Inflammatory macrophage treated with lipopolysaccharide for 1 hour (primary cell): ENCODE data around the gene CD69.
"Not testable (repeated sequence)": the region's sequence is repeated elsewhere in the genome, so short reads cannot be mapped to it uniquely, and the experiment has no call there.

ENCODE experiments used
- DNase-seq, 2 donors: peaks; one replicate each; pipeline ENCODE4 v3.0.0-alpha.2; 2020 to 2022

Gene CD69

DNA sequence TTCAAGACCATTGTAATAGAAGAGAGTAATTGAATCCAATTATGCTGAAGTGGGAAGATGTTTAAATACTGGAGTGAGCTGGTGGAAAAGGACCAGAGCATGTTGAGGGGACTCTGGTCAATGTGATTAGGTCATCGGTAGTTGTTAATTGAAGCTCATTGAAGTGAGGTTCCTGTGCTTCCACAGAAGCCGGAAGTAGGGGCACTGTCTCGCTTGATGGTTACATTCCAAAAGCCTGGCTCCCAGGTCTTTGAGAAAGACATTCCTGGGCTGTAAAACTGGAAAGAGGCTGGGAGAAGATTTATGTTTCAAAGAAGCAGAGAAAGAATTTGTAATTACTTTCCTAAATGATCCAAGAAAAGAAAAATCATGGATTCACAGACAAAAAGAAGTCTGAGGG lies 15.5 kb downstream of the CD69 start:
- no peak for DNase-seq

GRCh38 chr12:9742661-9743060 lies 18.0 kb downstream of the CD69 start:
- no peak for DNase-seq

DNA sequence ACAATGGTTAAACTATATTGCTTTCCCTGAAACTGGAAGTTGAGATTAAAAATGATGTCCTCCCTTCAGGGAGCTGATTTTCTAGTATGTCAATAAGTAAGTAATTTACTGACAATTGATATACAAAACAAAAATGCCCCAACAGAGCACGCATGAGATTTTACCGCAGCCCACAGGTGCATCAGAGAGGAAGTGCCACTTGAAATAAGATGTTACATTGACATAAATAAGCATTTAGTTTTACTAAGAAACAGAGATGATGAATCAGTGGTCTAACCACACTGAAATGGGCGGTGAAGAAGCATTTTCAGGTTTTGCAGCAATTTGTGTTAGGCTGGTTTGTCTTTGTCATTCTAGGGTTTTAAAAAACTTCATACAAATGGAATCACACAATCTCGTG lies 19.0 kb downstream of the CD69 start:
- DNase-seq, result no peak

GRCh38 chr12:9740106-9740750 lies 20.5 kb downstream of the CD69 start:
- no peak for DNase-seq

DNA sequence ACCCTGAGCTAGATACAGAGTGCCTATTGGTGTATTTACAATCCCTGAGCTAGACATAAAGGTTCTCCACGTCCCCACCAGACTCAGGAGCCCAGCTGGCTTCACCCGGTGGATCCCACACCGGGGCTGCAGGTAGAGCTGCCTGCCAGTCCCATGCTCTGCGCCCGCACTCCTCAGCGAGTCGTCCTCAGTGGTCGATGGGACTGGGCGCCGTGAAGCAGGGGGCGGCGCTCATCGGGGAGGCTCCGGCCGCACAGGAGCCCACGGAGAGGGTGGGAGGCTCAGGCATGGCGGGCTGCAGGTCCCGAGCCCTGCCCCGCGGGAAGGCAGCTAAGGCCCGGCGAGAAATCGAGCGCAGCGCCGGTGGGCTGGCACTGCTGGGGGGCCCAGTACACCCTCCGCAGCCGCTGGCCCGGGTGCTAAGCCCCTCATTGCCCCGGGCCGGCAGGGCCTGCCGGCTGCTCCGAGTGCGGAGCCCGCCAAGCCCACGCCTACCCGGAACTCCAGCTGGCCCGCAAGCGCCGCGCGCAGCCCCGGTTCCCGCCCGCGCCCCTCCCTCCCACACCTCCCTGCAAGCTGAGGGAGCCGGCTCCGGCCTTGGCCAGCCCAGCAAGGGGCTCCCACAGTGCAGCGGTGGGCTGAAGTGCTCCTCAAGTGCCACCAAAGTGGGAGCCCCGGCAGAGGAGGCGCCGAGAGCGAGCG lies 21.1 kb downstream of the CD69 start:
- not testable (repeated sequence) for DNase-seq

DNA sequence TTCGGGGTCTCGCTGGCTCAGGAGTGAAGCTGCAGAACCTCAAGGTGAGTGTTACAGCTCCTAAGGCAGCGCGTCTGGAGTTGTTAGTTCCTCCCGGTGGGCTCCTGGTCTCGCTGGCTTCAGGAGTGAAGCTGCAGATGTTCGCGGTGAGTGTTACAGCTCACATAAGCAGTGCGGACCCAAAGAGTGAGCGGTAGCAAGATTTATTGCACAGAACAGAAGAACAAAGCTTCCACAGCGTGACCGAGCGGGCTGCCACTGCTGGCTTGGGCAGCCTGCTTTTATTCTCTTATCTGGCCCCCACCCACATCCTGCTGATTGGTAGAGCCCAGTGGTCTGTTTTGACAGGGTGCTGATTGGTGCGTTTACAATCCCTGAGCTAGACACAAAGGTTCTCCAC lies 21.8 kb downstream of the CD69 start:
- DNase-seq, result not testable (repeated sequence)

DNA sequence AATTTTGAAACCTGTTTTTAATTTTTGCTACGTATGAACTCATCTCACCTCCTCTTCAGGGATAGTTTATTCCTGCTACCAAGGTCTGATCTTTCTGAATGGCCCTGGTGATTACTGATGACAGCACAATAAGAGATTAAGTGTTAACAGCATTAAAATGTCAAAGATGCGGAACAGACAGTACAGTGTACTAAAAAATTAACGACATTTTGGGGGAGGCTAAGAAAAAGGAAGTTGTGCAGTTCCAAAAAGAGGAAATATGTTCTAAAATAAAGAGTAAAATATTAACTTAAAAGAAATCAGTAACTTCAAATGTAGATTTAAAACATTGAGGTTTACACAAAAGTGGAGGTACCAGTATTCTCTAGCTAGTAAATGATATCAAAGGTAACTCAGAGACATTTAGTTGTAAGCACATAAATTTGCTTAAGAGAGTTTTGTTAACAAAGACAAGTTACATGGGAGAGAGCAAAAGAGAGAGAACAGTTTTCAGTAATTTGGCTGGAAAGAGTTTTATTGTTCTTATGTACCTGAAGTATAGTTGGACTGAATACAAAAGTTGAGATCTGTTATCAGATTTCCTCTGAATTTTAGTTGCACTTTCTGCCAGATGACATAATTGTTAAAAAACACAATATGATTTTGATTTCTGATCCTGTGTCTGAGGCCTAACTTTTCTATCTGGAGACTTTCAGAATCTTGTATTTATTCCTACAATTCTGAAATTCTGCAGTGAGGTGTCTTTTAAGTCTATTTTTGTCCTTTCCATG lies 23.6 kb downstream of the CD69 start:
- DNase-seq, result peak; percentile 56 to 60

DNA sequence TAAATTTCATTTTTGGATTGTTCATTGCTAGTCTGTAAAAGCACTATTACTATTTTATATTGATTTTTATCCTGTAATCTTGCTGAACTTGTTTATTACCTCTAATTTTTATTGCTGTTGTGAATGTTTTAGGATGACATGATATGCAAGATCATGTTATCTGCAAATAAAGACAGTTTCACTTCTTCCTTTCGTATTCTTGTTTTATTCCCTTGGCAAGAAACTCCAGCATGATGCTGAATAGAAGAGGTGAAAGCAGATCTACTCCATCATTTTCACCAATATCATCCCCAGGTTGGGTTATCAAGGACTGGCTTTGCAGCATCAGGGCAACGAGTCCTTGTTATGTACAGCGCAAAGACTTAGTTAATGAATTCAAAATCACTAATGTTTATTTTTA lies 25.1 kb downstream of the CD69 start:
- no peak for DNase-seq

DNA sequence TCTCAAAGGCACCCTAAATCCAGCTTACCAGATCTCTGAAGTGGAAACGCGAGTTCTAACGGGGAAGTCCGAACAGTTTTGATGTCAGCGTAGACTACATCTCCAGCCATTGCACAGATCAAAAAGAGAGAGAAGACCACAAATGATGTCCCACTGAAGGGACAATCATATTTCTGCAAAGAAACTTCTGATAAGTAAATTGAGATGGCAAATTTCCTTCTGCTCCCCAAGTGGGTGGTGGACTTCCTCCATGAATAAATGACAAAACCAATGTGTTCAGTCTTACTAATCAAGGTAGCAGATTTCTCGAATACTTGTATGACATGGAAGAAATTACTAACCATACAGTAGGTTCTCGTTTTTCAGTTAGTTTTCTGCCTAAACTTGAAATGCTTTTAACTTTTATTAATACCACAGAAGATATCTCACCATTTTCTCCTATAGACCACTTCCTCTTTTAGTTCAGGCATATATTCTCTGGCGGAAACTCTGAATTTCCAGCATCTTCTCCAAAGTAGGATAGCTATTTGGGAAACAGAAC lies 27.7 kb downstream of the CD69 start, which contains the start of gene CLECL1:
Gene CLECL1, minus strand, starts transcription at position 177 of the 541 bp plus-strand sequence.
- peak; percentile 53 to 62 for DNase-seq

DNA sequence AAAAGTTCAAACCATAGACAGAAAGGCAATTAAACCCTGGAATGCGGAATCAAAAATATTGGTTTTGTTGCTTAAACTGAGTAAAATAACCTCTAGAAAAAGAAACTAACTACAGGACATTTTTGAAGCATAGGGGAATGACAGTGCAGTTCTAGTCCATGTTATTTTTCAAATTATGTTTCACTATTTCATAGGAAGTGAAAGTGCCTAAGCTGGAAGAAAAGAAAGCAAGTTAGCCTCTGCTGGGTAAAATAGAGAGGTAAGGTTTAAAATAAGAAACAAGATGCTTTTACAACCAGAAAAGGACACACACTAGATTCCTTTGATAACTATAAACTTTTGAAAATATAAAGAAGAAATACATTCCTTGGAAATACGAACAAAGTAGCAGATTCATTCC lies 28.9 kb downstream of the CD69 start:
- peak; percentile 72 to 75 for DNase-seq

DNA sequence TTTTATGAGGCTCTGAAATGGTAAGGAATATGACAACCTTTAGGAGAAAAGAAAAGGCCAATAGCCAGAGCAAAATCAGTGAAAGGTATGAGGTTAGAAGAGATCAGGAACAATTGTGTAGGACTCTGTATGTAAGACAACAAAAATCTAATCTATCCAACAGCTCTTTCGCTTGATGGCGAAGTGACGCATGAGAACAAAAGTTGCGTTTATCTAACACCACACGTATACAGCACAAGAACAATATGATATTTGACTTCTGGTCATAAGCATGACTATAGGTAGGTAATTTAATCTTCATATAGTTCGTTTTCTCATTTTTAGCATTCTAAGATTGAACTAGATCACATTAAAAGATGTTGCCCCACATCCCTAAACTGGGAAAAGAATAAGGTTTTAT lies 29.3 kb downstream of the CD69 start:
- DNase-seq, result no peak

GRCh38 chr12:9730591-9730990 lies 30.1 kb downstream of the CD69 start:
- no peak for DNase-seq

- DNase-seq, result no peak
These were observed 30.7 kb downstream of the CD69 start for GRCh38 chr12:9730011-9730410.

- no peak for DNase-seq
These were observed 31.6 kb downstream of the CD69 start for GRCh38 chr12:9729082-9729481.

DNA sequence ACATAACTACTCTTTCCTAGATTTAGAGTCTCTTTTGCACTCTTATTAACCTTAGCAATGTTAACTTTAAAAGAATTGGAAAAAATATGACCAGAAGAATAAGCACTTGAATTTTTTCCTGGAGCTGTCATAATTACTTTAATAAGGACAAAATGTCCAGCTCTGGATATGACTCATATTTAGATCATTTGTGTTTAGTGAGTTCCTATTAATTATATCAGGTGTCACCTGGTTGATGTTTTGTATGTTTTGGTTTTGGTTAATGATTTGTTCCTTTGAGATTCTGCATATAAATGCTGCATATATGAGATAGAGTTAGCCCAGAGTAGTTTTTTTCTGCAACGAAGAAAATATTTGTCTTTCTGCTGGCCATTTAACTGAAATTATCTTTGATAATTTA lies 32.9 kb downstream of the CD69 start:
- DNase-seq, result no peak

DNA sequence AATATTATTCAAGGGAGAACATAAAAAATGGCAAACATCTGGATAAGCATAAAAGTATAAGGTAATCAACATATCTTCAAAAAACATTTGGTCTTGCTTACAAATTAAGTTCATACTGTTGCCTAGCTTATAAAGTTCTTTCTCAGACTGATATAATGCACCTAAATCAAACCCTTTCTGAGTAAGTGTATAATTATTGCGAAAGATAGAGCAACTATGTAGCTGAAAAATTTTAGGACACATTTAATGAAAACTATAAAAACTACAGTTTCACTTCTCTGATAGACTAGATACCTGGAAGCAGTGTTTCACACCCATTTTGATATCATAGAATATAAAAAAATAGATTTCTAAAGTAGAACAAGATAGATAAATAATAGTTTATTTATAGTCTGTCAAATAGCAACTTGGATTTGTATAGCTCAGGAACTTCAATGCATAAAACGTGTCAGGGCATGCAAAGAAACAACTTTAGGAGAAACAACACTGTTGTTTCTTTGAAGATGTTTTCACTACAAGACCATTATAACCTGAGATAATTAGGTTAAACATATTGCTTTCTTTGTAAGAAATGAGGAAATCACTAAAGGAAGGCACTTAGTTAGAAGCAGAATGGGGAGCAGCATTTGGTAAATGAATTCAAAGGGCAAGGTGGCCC lies 35.4 kb downstream of the CD69 start:
- no peak for DNase-seq

DNA sequence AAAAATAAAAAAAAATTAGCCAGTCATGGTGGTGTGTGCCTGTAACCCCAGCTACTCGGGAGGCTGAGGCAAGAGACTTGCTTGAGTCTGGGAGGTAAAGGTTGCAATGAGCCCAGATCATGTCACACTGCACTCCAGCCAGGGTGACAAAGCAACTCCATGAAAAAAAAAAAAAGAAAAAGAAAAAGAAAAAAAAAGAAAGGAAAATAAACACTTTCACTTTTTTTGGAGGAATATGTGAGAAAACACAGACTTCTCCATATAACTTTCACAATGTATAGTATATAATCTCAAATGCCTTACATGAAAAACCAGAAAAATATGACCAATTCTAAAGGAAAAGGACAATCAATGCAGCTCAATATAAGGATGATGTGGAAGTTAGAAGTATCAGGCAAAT lies 36.7 kb downstream of the CD69 start:
- DNase-seq, result no peak

GRCh38 chr12:9721394-9722092 lies 39.2 kb downstream of the CD69 start:
- DNase-seq, result peak; percentile 53 to 80

GRCh38 chr12:9719790-9720189 lies 40.9 kb downstream of the CD69 start:
- no peak for DNase-seq

DNA sequence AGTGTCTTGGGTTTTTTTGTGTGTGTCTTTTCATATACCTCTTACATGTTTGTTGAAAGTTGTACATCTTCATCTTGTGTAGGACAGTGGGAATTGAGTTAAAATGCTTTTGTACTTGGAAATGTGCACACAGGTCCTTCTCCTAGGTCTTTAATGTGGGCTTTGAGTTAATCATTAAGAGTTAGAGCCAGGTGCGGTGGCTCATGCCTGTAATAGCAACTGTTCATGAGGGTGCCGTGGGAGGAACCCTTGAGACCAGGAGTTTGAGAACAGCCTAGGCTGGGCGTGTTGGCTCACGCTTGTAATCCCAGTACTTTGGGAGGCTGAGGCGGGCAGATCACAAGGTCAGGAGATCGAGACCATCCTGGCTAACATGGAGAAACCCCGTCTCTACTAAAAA lies 41.7 kb downstream of the CD69 start:
- DNase-seq, result no peak

DNA sequence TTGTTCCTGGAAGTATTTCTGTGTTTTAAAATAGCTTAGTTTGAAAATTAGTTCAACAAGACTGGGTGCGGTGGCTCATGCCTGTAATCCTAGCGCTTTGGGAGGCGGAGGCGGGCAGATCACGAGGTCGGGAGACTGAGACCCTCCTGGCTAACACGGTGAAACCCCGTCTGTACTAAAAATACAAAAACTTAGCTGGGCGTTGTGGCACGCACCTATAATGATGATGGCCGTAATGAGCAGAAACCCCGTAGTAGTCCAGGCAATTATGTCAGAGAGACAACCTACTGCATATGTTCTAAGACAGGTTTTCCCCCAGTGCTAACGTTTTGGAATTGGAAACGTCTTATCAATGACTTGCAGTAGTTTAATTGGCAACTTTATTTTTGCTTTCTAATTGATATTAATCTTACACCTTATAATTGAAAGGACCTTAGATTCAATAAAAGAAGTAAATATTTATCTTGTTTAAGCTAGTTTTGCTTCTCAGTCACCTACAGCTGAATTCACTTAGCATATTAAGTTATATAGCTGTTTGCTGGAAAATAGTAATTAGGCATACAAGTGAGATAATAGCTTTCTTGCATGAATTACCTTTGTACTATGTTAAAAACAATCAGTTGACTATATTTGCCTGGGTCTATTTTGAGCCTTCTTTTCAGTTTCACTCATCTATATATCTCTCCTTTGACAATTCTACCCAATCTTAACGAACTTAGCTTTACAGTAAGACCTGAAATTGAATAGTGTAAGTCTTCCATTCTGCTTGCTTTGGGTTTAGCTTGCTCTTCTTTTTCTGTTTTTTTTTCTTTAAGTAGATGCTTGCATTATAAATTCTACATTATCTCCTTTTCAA lies 43.4 kb downstream of the CD69 start:
- DNase-seq, result no peak
